Nephron progenitor cell (in vitro differentiated cells): ENCODE data around the gene FAU.
A peak's percentile ranks its signal among the peaks of the same experiment; 100 is the strongest.

ENCODE experiments used
- DNase-seq: peaks from one replicate; pipeline ENCODE4 v3.0.0; 2021
- H3K27ac Mint-ChIP-seq: 2 replicates; pipeline ENCODE4 v1.8.0; 2021; ENCODE audit warnings: mild to moderate bottlenecking, moderate library complexity, mixed read lengths
- H3K27me3 Mint-ChIP-seq: 2 replicates; pipeline ENCODE4 v1.8.0; 2021; ENCODE audit warnings: mild to moderate bottlenecking, low read depth, mixed read lengths; ENCODE audit not compliant: poor library complexity
- H3K36me3 Mint-ChIP-seq: 2 replicates; pipeline ENCODE4 v1.8.0; 2021; ENCODE audit warnings: low read depth, mixed read lengths
- H3K4me1 Mint-ChIP-seq: 2 replicates; pipeline ENCODE4 v1.8.0; 2021; ENCODE audit warnings: mixed read lengths
- H3K4me3 Mint-ChIP-seq: 2 replicates; pipeline ENCODE4 v1.8.0; 2021; ENCODE audit warnings: mild to moderate bottlenecking, moderate library complexity, mixed read lengths
- H3K9me3 Mint-ChIP-seq: 2 replicates; pipeline ENCODE4 v1.8.0; 2021; ENCODE audit warnings: mild to moderate bottlenecking, moderate library complexity, mixed read lengths
- TF ChIP-seq, protein P1 (sequence below): fragments of 200-600 bp; sonication (generic); IDR thresholded peaks from 2 replicates; pipeline ENCODE4 v1.5.0; 2021; ENCODE audit warnings: antibody characterized with exemption

FAU gene

DNA sequence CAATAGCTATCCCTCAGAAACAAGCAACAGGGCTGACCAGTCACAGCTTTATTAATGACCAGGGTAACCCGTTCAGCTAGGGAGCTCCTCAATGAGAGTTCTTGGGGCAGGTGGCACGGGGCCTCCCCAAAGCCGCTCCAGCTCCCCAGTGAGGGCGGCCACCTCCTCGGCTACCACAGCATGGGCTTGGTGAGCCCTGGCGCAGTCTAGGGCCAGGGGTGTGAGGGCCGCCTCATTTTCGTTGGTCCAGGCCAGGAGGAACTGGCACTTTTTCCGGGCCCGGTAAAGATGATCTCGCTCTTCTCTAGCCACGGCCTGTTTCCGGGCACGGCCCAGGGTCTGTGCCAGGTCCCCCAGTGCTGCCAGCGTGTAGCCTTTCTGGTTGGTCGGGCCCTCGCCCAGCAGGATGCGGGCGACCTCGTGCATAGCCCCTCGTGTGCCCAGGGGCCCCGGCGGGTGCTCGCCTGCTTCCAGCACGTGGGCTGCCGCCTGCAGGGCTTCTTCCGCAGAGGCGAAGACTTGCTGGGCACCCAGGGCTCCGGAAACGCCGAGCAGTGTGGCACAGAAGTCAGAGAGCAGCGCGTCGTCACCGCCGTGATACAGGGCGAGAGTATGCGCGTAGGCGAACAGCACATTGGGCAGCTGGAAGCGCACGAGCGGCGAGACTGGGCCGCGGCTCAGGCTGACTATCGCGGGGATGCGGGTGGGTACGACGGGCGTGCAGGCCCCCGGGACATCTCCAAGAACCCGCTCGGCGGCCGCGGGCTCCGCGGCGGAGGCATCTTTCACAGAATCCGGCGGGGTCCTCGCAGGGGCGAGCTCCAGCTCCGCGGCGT is 5.3 kb downstream of the FAU start:
- H3K4me3 Mint-ChIP-seq = peak overlapping the region; percentile 86
- peaks cover 41% of the 10 kb centered on the region for H3K4me1 Mint-ChIP-seq
- peaks cover 35% of the 10 kb centered on the region for H3K36me3 Mint-ChIP-seq
- no peak for DNase-seq
- TF ChIP-seq, protein P1, sequence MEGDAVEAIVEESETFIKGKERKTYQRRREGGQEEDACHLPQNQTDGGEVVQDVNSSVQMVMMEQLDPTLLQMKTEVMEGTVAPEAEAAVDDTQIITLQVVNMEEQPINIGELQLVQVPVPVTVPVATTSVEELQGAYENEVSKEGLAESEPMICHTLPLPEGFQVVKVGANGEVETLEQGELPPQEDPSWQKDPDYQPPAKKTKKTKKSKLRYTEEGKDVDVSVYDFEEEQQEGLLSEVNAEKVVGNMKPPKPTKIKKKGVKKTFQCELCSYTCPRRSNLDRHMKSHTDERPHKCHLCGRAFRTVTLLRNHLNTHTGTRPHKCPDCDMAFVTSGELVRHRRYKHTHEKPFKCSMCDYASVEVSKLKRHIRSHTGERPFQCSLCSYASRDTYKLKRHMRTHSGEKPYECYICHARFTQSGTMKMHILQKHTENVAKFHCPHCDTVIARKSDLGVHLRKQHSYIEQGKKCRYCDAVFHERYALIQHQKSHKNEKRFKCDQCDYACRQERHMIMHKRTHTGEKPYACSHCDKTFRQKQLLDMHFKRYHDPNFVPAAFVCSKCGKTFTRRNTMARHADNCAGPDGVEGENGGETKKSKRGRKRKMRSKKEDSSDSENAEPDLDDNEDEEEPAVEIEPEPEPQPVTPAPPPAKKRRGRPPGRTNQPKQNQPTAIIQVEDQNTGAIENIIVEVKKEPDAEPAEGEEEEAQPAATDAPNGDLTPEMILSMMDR = no peak
- H3K9me3 Mint-ChIP-seq = no peaks in the 10 kb centered on the region
- H3K27me3 Mint-ChIP-seq = peaks cover 4% of the 10 kb centered on the region
- peak overlapping the region; percentile 87 for H3K27ac Mint-ChIP-seq

DNA sequence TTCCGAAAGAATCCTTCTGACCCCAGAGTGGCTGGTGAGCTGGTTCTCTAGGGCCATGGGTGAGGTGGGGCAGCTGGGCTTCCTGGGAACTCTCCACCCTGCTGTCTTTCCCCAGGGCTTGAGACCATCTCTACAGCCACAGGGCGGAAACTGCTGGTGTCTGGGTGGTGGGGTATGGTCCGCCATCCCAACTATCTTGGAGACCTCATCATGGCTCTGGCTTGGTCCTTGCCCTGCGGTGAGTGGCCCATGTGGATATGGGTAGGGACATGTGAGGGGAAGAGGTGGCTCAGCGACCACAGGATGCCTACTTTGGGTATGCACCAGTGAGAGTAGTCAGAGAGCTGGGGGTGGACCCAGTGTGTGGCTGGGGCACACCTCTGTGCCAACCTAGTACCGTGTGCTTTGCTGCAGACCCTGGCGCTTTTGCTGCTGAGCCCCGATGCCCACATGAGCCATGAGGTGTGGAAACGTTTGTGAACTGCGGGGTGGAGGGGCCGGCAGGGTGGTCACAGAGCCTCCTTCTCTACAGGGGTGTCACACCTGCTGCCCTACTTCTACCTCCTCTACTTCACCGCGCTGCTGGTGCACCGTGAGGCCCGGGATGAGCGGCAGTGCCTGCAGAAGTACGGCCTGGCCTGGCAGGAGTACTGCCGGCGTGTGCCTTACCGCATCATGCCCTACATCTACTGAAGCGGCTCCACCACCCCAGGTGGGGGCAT is 6.4 kb downstream of the FAU start:
- Mint-ChIP-seq H3K27ac (no peak overlapping the region), H3K36me3 (peaks cover 27% of the 10 kb centered on the region), H3K4me1 (peaks cover 40% of the 10 kb centered on the region), H3K9me3 (no peaks in the 10 kb centered on the region), H3K27me3 (peaks cover 4% of the 10 kb centered on the region), H3K4me3 (peak overlapping the region; percentile 86)
- TF ChIP-seq, protein P1 = no peak
- DNase-seq = no peak

DNA sequence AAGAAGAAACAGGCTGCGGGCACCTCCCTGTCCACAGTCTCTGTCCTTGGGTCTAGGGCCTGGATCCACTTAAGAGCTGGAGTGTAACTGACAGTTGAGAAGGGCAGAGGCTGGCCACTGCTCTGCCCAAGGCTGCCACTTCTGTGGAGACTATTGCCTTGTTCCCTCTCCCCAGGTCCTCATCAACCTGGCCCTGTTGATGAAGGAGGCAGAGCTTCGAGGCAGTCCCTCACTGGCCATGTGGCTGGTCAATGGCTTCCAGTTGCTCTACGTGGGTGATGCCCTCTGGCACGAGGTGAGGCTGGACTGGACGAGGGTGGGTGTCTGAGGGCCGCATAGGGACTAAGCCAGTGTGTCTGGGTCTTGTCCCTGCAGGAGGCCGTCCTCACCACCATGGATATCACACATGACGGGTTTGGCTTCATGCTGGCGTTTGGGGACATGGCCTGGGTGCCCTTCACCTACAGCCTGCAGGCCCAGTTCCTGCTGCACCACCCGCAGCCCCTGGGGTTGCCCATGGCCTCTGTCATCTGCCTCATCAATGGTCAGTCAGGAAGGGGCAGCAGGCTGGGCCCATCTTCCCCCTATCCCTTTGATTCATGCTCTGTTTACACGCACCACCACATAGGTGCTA is 7.3 kb downstream of the FAU start:
- H3K27me3 Mint-ChIP-seq = peaks cover 4% of the 10 kb centered on the region
- peaks cover 44% of the 10 kb centered on the region for H3K4me1 Mint-ChIP-seq
- H3K9me3 Mint-ChIP-seq = no peaks in the 10 kb centered on the region
- no peak overlapping the region for H3K27ac Mint-ChIP-seq
- DNase-seq = no peak
- peaks cover 19% of the 10 kb centered on the region for H3K36me3 Mint-ChIP-seq
- H3K4me3 Mint-ChIP-seq = peak overlapping the region; percentile 97
- TF ChIP-seq, protein P1 = no peak

DNA sequence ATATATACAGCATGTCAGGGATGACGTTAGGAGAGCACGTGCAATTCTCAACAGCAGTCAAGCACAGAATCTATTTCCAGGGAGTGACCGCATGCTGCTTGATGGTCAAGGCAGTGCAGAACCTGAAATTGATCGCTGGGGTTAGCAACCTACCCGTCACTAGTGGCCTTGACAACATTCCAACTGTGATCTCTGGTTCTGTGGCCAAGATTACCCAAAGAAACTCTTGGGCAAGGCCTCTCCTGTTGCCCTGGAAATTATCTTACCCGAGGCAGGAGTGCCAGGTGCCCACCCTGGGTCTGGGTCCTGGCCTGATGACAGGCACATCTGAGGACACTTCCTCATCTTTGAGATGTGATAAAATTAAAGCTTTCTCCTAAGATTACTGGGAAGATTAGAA is 8.1 kb downstream of the FAU start:
- Mint-ChIP-seq H3K9me3 (no peaks in the 10 kb centered on the region), H3K36me3 (peaks cover 15% of the 10 kb centered on the region), H3K27me3 (peaks cover 4% of the 10 kb centered on the region), H3K4me3 (peak overlapping the region; percentile 97), H3K27ac (no peak overlapping the region), H3K4me1 (peaks cover 44% of the 10 kb centered on the region)
- TF ChIP-seq, protein P1 = no peak
- DNase-seq = no peak

DNA sequence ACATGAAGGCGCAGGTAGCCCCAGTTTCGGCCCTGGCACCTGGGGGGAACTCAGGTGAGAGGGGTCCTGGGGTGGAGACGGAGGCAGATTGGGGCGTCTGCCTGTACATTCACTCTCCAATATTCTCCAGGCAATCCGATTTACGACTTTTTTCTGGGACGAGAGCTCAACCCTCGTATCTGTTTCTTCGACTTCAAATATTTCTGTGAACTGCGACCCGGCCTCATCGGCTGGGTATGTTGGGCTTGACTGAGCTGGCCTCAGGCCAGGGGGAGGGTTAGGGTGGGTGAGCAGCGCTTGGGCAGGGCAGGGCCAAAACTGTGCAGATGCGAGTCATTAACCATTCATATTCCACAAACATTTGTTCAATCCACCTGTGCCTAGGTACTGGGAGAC is 8.6 kb downstream of the FAU start:
- DNase-seq = no peak
- Mint-ChIP-seq H3K4me1 (peaks cover 44% of the 10 kb centered on the region), H3K9me3 (no peaks in the 10 kb centered on the region), H3K27ac (peak overlapping the region; percentile 39), H3K36me3 (peaks cover 10% of the 10 kb centered on the region), H3K4me3 (peak overlapping the region; percentile 97), H3K27me3 (peaks cover 4% of the 10 kb centered on the region)
- TF ChIP-seq, protein P1 = no peak
